Loucy (cell line): ENCODE measurements around the gene UNC79.

Source experiments
- H2AFZ ChIP-seq: fragments of 200-600 bp; sonication (generic); 2 replicates; pipeline ENCODE4 v1.6.0; 2016; ENCODE audit warnings: antibody characterized with exemption, mild to moderate bottlenecking, low read length, moderate library complexity
- H3F3A ChIP-seq: fragments of 200-600 bp; 2 replicates; pipeline ENCODE4 v1.6.0; 2016; ENCODE audit warnings: antibody characterized with exemption, low read depth, mild to moderate bottlenecking
- H3K27me3 ChIP-seq: fragments of 200-600 bp; sonication (generic); 2 replicates; pipeline ENCODE4 v1.6.1; 2014; ENCODE audit warnings: low read length, mild to moderate bottlenecking; ENCODE audit not compliant: insufficient read depth, poor library complexity, severe bottlenecking
- H3K36me3 ChIP-seq: fragments of 200-600 bp; sonication (generic); 2 replicates; pipeline ENCODE4 v1.6.1; 2016; ENCODE audit warnings: low read length; ENCODE audit not compliant: insufficient read depth
- H3K4me1 ChIP-seq: fragments of 200-600 bp; sonication (generic); 2 replicates; pipeline ENCODE4 v1.5.1; 2014; ENCODE audit warnings: low read length, mild to moderate bottlenecking; ENCODE audit not compliant: insufficient read depth, poor library complexity, severe bottlenecking
- H3K4me2 ChIP-seq: fragments of 200-600 bp; sonication (generic); 2 replicates; pipeline ENCODE4 v1.6.0; 2014; ENCODE audit warnings: antibody characterized with exemption, low read length, low read depth, mild to moderate bottlenecking; ENCODE audit not compliant: poor library complexity, severe bottlenecking
- H3K4me3 ChIP-seq: fragments of 200-600 bp; sonication (generic); 2 replicates; pipeline ENCODE4 v1.5.1; 2014; ENCODE audit warnings: low read length, mild to moderate bottlenecking, mixed read lengths; ENCODE audit not compliant: poor library complexity, severe bottlenecking
- H3K79me2 ChIP-seq: fragments of 200-600 bp; sonication (generic); 2 replicates; pipeline ENCODE4 v1.6.1; 2014; ENCODE audit warnings: low read length; ENCODE audit not compliant: insufficient read depth
- H3K9ac ChIP-seq: fragments of 200-600 bp; sonication (generic); 2 replicates; pipeline ENCODE4 v1.6.0; 2014; ENCODE audit warnings: mild to moderate bottlenecking, low read depth, low read length, moderate library complexity; ENCODE audit not compliant: poor library complexity, severe bottlenecking
- H3K9me2 ChIP-seq: fragments of 200-600 bp; sonication (generic); replicated peaks from 2 replicates; pipeline ENCODE4 v1.6.1; 2016; ENCODE audit warnings: low read depth, low read length, mixed read lengths
- H3K9me3 ChIP-seq: fragments of 200-600 bp; sonication (generic); 2 replicates; pipeline ENCODE4 v1.6.1; 2014; ENCODE audit warnings: mild to moderate bottlenecking, antibody characterized with exemption, low read length, low read depth; ENCODE audit not compliant: insufficient read depth
- H4K20me1 ChIP-seq: fragments of 200-600 bp; sonication (generic); 2 replicates; pipeline ENCODE4 v1.6.0; 2014; ENCODE audit warnings: antibody characterized with exemption, low read length, mild to moderate bottlenecking; ENCODE audit not compliant: insufficient read depth, poor library complexity, severe bottlenecking
- EZH2phosphoT487 ChIP-seq: fragments of 200-600 bp; IDR thresholded peaks from 2 replicates; pipeline ENCODE4 v1.6.1; 2018; ENCODE audit warnings: antibody characterized with exemption, mild to moderate bottlenecking, moderate library complexity, borderline replicate concordance
- TF ChIP-seq, protein P1 (sequence below): fragments of 200-600 bp; sonication (generic); conservative IDR thresholded peaks from 2 replicates; pipeline ENCODE4 v1.5.1; 2014; ENCODE audit warnings: mild to moderate bottlenecking, antibody characterized with exemption, low read length

Gene UNC79

DNA sequence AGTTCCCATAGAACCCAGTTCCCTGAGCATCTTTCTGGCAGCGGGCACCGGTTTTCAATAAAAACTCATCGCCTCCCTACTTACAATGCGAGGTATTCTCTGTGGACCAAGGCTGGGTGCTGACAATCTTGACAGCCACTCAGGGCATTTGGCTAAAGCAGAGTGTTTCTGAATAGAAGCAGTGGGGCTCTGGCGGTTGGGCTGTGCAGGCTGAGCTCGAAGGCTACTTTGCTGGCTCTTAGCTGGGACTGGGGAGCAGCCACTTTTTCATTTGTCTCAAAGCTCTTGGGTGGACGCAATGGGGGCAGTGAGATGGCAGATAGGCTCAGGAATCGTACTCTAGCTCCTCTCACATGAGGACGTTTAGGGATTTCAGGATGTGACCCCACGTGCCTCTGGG is 151.8 kb downstream of the UNC79 start:
- no peaks in the 10 kb centered on the region for H4K20me1 ChIP-seq
- no peaks in the 10 kb centered on the region for H3K27me3 ChIP-seq
- H3K4me3 ChIP-seq: no peak overlapping the region
- no peaks in the 10 kb centered on the region for H3F3A ChIP-seq
- H3K9me3 ChIP-seq: no peaks in the 10 kb centered on the region
- no peaks in the 10 kb centered on the region for H3K4me1 ChIP-seq
- peaks cover 26% of the 10 kb centered on the region; the same call in 1 of the 2 replicates for H3K36me3 ChIP-seq
- no peaks in the 10 kb centered on the region for H3K79me2 ChIP-seq
- H3K4me2 ChIP-seq: no peak overlapping the region
- no peak overlapping the region for H2AFZ ChIP-seq
- H3K9ac ChIP-seq: no peak overlapping the region
- no peak for TF ChIP-seq EZH2phosphoT487
- H3K9me2 ChIP-seq: no peaks in the 10 kb centered on the region

GRCh38 chr14:93587330-93587729 is 156.6 kb downstream of the UNC79 start:
- no peaks in the 10 kb centered on the region for H3K27me3 ChIP-seq
- no peaks in the 10 kb centered on the region for H3K79me2 ChIP-seq
- peaks cover 7% of the 10 kb centered on the region; the same call in 1 of the 2 replicates for H3K36me3 ChIP-seq
- no peak overlapping the region for H3K4me3 ChIP-seq
- H3K4me2 ChIP-seq: no peak overlapping the region
- no peak overlapping the region for H3K9ac ChIP-seq
- no peaks in the 10 kb centered on the region for H3K9me2 ChIP-seq
- no peaks in the 10 kb centered on the region for H3K9me3 ChIP-seq
- H3F3A ChIP-seq: no peaks in the 10 kb centered on the region
- H4K20me1 ChIP-seq: no peaks in the 10 kb centered on the region
- H3K4me1 ChIP-seq: no peaks in the 10 kb centered on the region
- no peak overlapping the region for H2AFZ ChIP-seq
- TF ChIP-seq EZH2phosphoT487: no peak
- TF ChIP-seq, protein P1, sequence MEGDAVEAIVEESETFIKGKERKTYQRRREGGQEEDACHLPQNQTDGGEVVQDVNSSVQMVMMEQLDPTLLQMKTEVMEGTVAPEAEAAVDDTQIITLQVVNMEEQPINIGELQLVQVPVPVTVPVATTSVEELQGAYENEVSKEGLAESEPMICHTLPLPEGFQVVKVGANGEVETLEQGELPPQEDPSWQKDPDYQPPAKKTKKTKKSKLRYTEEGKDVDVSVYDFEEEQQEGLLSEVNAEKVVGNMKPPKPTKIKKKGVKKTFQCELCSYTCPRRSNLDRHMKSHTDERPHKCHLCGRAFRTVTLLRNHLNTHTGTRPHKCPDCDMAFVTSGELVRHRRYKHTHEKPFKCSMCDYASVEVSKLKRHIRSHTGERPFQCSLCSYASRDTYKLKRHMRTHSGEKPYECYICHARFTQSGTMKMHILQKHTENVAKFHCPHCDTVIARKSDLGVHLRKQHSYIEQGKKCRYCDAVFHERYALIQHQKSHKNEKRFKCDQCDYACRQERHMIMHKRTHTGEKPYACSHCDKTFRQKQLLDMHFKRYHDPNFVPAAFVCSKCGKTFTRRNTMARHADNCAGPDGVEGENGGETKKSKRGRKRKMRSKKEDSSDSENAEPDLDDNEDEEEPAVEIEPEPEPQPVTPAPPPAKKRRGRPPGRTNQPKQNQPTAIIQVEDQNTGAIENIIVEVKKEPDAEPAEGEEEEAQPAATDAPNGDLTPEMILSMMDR: no peak

- no peaks in the 10 kb centered on the region for H3K27me3 ChIP-seq
- no peaks in the 10 kb centered on the region for H3K79me2 ChIP-seq
- TF ChIP-seq EZH2phosphoT487: no peak
- TF ChIP-seq, protein P1: no peak
- H4K20me1 ChIP-seq: no peaks in the 10 kb centered on the region
- no peak overlapping the region for H2AFZ ChIP-seq
- H3K9me3 ChIP-seq: no peaks in the 10 kb centered on the region
- no peaks in the 10 kb centered on the region for H3F3A ChIP-seq
- H3K9ac ChIP-seq: no peak overlapping the region
- no peaks in the 10 kb centered on the region for H3K9me2 ChIP-seq
- H3K36me3 ChIP-seq: peaks cover 8% of the 10 kb centered on the region; the same call in 1 of the 2 replicates
- H3K4me1 ChIP-seq: no peaks in the 10 kb centered on the region
- no peak overlapping the region for H3K4me2 ChIP-seq
- no peak overlapping the region for H3K4me3 ChIP-seq
These were observed 160.8 kb downstream of the UNC79 start for GRCh38 chr14:93591506-93591905.

- H3K79me2 ChIP-seq: no peaks in the 10 kb centered on the region
- H3K9me2 ChIP-seq: no peaks in the 10 kb centered on the region
- H3K9ac ChIP-seq: no peak overlapping the region
- no peak for TF ChIP-seq EZH2phosphoT487
- TF ChIP-seq, protein P1: no peak
- H3K9me3 ChIP-seq: no peaks in the 10 kb centered on the region
- H3K4me1 ChIP-seq: no peaks in the 10 kb centered on the region
- no peak overlapping the region for H3K4me2 ChIP-seq
- peaks cover 8% of the 10 kb centered on the region; the same call in 1 of the 2 replicates for H3K36me3 ChIP-seq
- H3K4me3 ChIP-seq: no peak overlapping the region
- no peaks in the 10 kb centered on the region for H3F3A ChIP-seq
- H4K20me1 ChIP-seq: no peaks in the 10 kb centered on the region
- no peak overlapping the region for H2AFZ ChIP-seq
- no peaks in the 10 kb centered on the region for H3K27me3 ChIP-seq
These were observed 162.0 kb downstream of the UNC79 start for GRCh38 chr14:93592786-93593185.
